ENCODE data around the gene AGPAT2.
"Not testable (repeated sequence)": the region's sequence is repeated elsewhere in the genome, so short reads cannot be mapped to it uniquely, and the experiment has no call there.

AGPAT2 gene

GRCh38 chr9:136643596-136644342 lies 43.5 kb downstream of the AGPAT2 start:
- DNase-seq, result no peak

GRCh38 chr9:136642439-136642921 lies 44.8 kb downstream of the AGPAT2 start:
- DNase-seq, result no peak

- DNase-seq, result no peak
Observed at GRCh38 chr9:136640171-136641111, 46.8 kb downstream of the AGPAT2 start.

- DNase-seq, result no peak
Observed at GRCh38 chr9:136634904-136635303, 52.4 kb downstream of the AGPAT2 start.

- not testable (repeated sequence) for DNase-seq
Observed at GRCh38 chr9:136632491-136633106, 54.7 kb downstream of the AGPAT2 start.

GRCh38 chr9:136632072-136632471 lies 55.2 kb downstream of the AGPAT2 start:
- not testable (repeated sequence) for DNase-seq

GRCh38 chr9:136631038-136632000 lies 55.9 kb downstream of the AGPAT2 start:
- peak; percentile 16 for DNase-seq

- no peak for DNase-seq
Observed at GRCh38 chr9:136630662-136630992, 56.6 kb downstream of the AGPAT2 start.

GRCh38 chr9:136629879-136630661 lies 57.2 kb downstream of the AGPAT2 start:
- peak; percentile 46 for DNase-seq

GRCh38 chr9:136629001-136629878 lies 58.0 kb downstream of the AGPAT2 start:
- no peak for DNase-seq

- no peak for DNase-seq
Observed at GRCh38 chr9:136628268-136628667, 59.0 kb downstream of the AGPAT2 start.

- no peak for DNase-seq
Observed at GRCh38 chr9:136627703-136628102, 59.6 kb downstream of the AGPAT2 start.

- DNase-seq, result peak; percentile 28
Observed at GRCh38 chr9:136626740-136627642, 60.3 kb downstream of the AGPAT2 start.

- DNase-seq, result no peak
Observed at GRCh38 chr9:136626066-136626725, 61.1 kb downstream of the AGPAT2 start.

- peak; percentile 66 for DNase-seq
Observed at GRCh38 chr9:136625101-136626065, 61.9 kb downstream of the AGPAT2 start.

GRCh38 chr9:136624184-136624951 lies 62.9 kb downstream of the AGPAT2 start:
- no peak for DNase-seq

GRCh38 chr9:136623842-136624183 lies 63.4 kb downstream of the AGPAT2 start:
- peak; percentile 46 for DNase-seq

All from NCI-H526 treated with DMSO at 0.1 percent for 48 hours (cell line).